K562 (cell line): ENCODE measurements around the gene ACAD10. TPM values are rescaled to one million over a fixed set of nuclear protein-coding genes. Genes with fewer than 3 reads are reported as not detected.
A peak's percentile ranks its signal among the peaks of the same experiment; 100 is the strongest.

Source experiments
- ATAC-seq: fragments of 200-7000 bp; cut with Tn5 transposase; 3 replicates; pipeline ENCODE4 v1.9.1; 2020; ENCODE audit warnings: moderate library complexity
- BruUV-seq: library from RNA; stranded (reverse); fragments of 400-500 nt; replicated peaks from 2 replicates; lab custom pipeline; 2021; lab: Mats Ljungman, UMichigan
- CTCF ChIA-PET: fragments of 300-600 bp; formaldehyde crosslinking; extraction: SDS; loops from one replicate; lab custom pipeline; 2021; ENCODE audit warnings: low intra/inter-chr PET ratio; lab: Yijun Ruan, JAX
- POLR2A ChIA-PET: fragments of 300-600, 350-650 bp; sonication (Branson Sonifier 250); formaldehyde crosslinking; extraction: SDS; loops from one replicate; lab custom pipeline; 2021; ENCODE audit warnings: antibody characterized with exemption, inconsistent platforms; lab: Yijun Ruan, JAX
- DNase-seq, 4 experiments: peaks; one replicate each; pipeline versions ENCODE4 v3.0.0 to v3.0.0-alpha.2; 2011 to 2018; ENCODE audit warnings: low spot score in 3 of 4, mixed read lengths in 3 of 4; ENCODE audit errors: extremely low read depth in 1 of 4
- FAIRE-seq: peaks from 2 replicates; lab custom pipeline; 2011; peaks lifted over from hg19 to GRCh38; lab: Jason Lieb, UNC
- H2AFZ ChIP-seq: 2 replicates; pipeline ENCODE4 v1.6.0; 2011; ENCODE audit warnings: low read depth, low read length, control low read depth, inconsistent platforms
- H3K27ac ChIP-seq: fragments of 200-600 bp; 3 replicates; pipeline ENCODE4 v1.8.0; 2011; ENCODE audit warnings: low read depth, mild to moderate bottlenecking, control low read depth, inconsistent platforms, low read length, moderate library complexity, mixed read lengths; ENCODE audit errors: extremely low read depth
- H3K27me3 ChIP-seq, 2 experiments: fragments of 300-600 bp in 1 of 2; 2 replicates in 1 of 2; 3 replicates in 1 of 2; pipeline versions ENCODE4 v1.6.0 to v1.8.0; 2011; ENCODE audit warnings: inconsistent platforms in 2 of 2, low read length in 2 of 2, mild to moderate bottlenecking in 1 of 2, mixed read lengths in 1 of 2, moderate library complexity in 1 of 2; ENCODE audit not compliant: control insufficient read depth in 2 of 2, insufficient read depth in 2 of 2
- H3K36me3 ChIP-seq: fragments of 300-600 bp; 3 replicates; pipeline ENCODE4 v1.8.0; 2011; ENCODE audit warnings: mild to moderate bottlenecking, low read length, inconsistent platforms; ENCODE audit not compliant: control insufficient read depth, insufficient read depth
- H3K4me1 ChIP-seq, 2 experiments: fragments of 200-600 bp in 1 of 2; replicated peaks in 1 of 2; 2 replicates in 1 of 2; 3 replicates in 1 of 2; pipeline versions ENCODE4 v1.5.1 to v1.8.0; 2011; ENCODE audit warnings: inconsistent platforms in 2 of 2, low read length in 2 of 2, mild to moderate bottlenecking in 1 of 2, mixed read lengths in 1 of 2, moderate library complexity in 1 of 2; ENCODE audit not compliant: control insufficient read depth in 2 of 2, insufficient read depth in 2 of 2
- H3K4me2 ChIP-seq: 2 replicates; pipeline ENCODE4 v1.6.1; 2011; ENCODE audit warnings: low read length, control low read depth, inconsistent platforms, mixed read lengths; ENCODE audit not compliant: insufficient read depth
- H3K4me3 ChIP-seq: fragments of 200-600 bp; sonication (generic), shearing (Covaris generic); 2 replicates; pipeline ENCODE4 v1.5.1; 2016; ENCODE audit warnings: control low read depth, inconsistent platforms
- H3K79me2 ChIP-seq: fragments of 200-600 bp; 3 replicates; pipeline ENCODE4 v1.8.0; 2011; ENCODE audit warnings: low read length, inconsistent platforms; ENCODE audit not compliant: control insufficient read depth, insufficient read depth
- H3K9ac ChIP-seq, 2 experiments: 2 replicates each; pipeline versions ENCODE4 v1.6.0 to v1.6.1; 2011; ENCODE audit warnings: low read depth in 2 of 2, low read length in 2 of 2, control low read depth in 1 of 2, inconsistent platforms in 1 of 2, mild to moderate bottlenecking in 1 of 2, mixed read lengths in 1 of 2; ENCODE audit not compliant: insufficient read depth in 1 of 2
- H3K9me1 ChIP-seq: one replicate; pipeline ENCODE4 v1.6.0; 2011; ENCODE audit warnings: inconsistent platforms, mild to moderate bottlenecking, low read length, moderate library complexity; ENCODE audit not compliant: control insufficient read depth, insufficient read depth
- H3K9me3 ChIP-seq: replicated peaks from 2 replicates; pipeline ENCODE4 v1.5.1; 2011; ENCODE audit warnings: low read depth, low read length, inconsistent platforms; ENCODE audit not compliant: control insufficient read depth, insufficient read depth
- H4K20me1 ChIP-seq: replicated peaks from 2 replicates; pipeline ENCODE4 v1.6.1; 2011; ENCODE audit warnings: low read length, inconsistent platforms, mixed read lengths; ENCODE audit not compliant: control insufficient read depth, insufficient read depth
- DDX20 ChIP-seq: fragments of 450-650 bp; IDR thresholded peaks from 2 replicates; pipeline ENCODE4 v1.6.1; 2016; ENCODE audit warnings: missing genetic modification characterization, low read depth, mild to moderate bottlenecking, missing compliant biosample characterization, moderate library complexity
- NFIC ChIP-seq: fragments of 450-650 bp; IDR thresholded peaks from 2 replicates; pipeline ENCODE4 v1.6.1; 2017; ENCODE audit warnings: mild to moderate bottlenecking, inconsistent platforms
- NFIX ChIP-seq: fragments of 250-450 bp; sonication (Bioruptor Pico); IDR thresholded peaks from 2 replicates; pipeline ENCODE4 v1.4.0; 2020; ENCODE audit warnings: low read depth, mild to moderate bottlenecking, moderate library complexity
- NONO ChIP-seq, 2 experiments: fragments of 200-400 bp in 1 of 2; fragments of 450-650 bp in 1 of 2; formaldehyde crosslinking in 1 of 2; IDR thresholded peaks; 2 replicates each; pipeline ENCODE4 v1.6.1; 2017; ENCODE audit warnings: low read depth in 2 of 2, mild to moderate bottlenecking in 2 of 2, moderate library complexity in 2 of 2, low read length in 1 of 2
- RBM34 ChIP-seq: fragments of 200-400 bp; formaldehyde crosslinking; IDR thresholded peaks from 2 replicates; pipeline ENCODE4 v1.6.1; 2018; ENCODE audit warnings: low read length, borderline replicate concordance; ENCODE audit not compliant: insufficient read depth
- RFX7 ChIP-seq: fragments of 250-450 bp; sonication (Bioruptor Pico); IDR thresholded peaks from 2 replicates; pipeline ENCODE4 v1.5.1; 2021; ENCODE audit warnings: mild to moderate bottlenecking
- RHOXF2B ChIP-seq: fragments of 250-450 bp; sonication (Bioruptor Pico); conservative IDR thresholded peaks from 2 replicates; pipeline ENCODE4 v1.5.1; 2021
- TAF1 ChIP-seq: IDR thresholded peaks from 2 replicates; pipeline ENCODE4 v1.6.1; 2011; ENCODE audit warnings: mild to moderate bottlenecking, low read length, moderate library complexity; ENCODE audit not compliant: insufficient read depth, control insufficient read depth, severe bottlenecking; ENCODE audit errors: extremely low read depth
- U2AF1 ChIP-seq: fragments of 200-400 bp; formaldehyde crosslinking; optimal IDR thresholded peaks from 2 replicates; pipeline ENCODE3; 2017; ENCODE audit warnings: mild to moderate bottlenecking, low read depth, low read length, moderate library complexity
- ZNF239 ChIP-seq: fragments of 250-450 bp; sonication (Bioruptor Pico); IDR thresholded peaks from 2 replicates; pipeline ENCODE4 v1.4.0; 2020; ENCODE audit warnings: mild to moderate bottlenecking
- ZNF551 ChIP-seq: fragments of 250-450 bp; sonication (Bioruptor Pico); IDR thresholded peaks from 2 replicates; pipeline ENCODE4 v1.5.0; 2021; ENCODE audit warnings: mild to moderate bottlenecking, moderate library complexity
- ZNF717 ChIP-seq: fragments of 250-450 bp; sonication (Bioruptor Pico); IDR thresholded peaks from 2 replicates; pipeline ENCODE4 v1.5.0; 2021
- ZSCAN29 ChIP-seq: fragments of 450-650 bp; IDR thresholded peaks from 2 replicates; pipeline ENCODE4 v1.6.1; 2017
- WGBS: fragments of 100-300 bp; shearing (Covaris generic); methylation state at CpG from one replicate; pipeline ENCODE4 v1.1.6; 2016; ENCODE audit warnings: low coverage, mixed read lengths; ENCODE audit not compliant: insufficient coverage; ENCODE audit errors: missing lambda C conversion rate; 5-methylcytosine and 5-hydroxymethylcytosine counted together
- in situ Hi-C: fragments of 300-500 bp; cut with MboI; formaldehyde crosslinking; loops from 4 replicates; pipeline ENCODE4 v1.15.0; 2018; ENCODE audit warnings: inconsistent platforms, mixed read lengths
- intact Hi-C: fragments of 100-400 bp; cut with micrococcal nuclease; formaldehyde crosslinking; loops from 2 replicates; pipeline ENCODE4 v1.14.2; 2022
- polyA plus RNA-seq, 8 experiments: library from polyadenylated mRNA; depleted of rRNA in 4 of 8; stranded (reverse) in 5 of 8; unstranded in 3 of 8; fragments of >200 nt; fragmentation: Nextera tagmentation in 2 of 8; fragmentation: Illumina TruSeq in 1 of 8; extraction: Ambion mirVana in 2 of 8; extraction: Trizol in 1 of 8; gene quantifications; 2 replicates each; pipeline versions ENCODE4 v1.2.1 to v1.2.3, GENCODE V29; 2011 to 2014; ENCODE audit warnings: inconsistent platforms in 1 of 8, missing spikeins in 1 of 8
- total RNA-seq, 7 experiments: library from RNA; depleted of rRNA in 6 of 7; stranded (reverse); fragments of >200 nt in 6 of 7; fragmentation: Illumina TruSeq in 2 of 7; extraction: Trizol in 2 of 7; gene quantifications; 2 replicates each; pipeline versions ENCODE4 v1.2.1 to v1.2.3, GENCODE V29; 2011 to 2021; ENCODE audit warnings: low replicate concordance in 1 of 7
- TF ChIP-seq, protein P1 (sequence below): fragments of 250-450 bp; sonication (Bioruptor Pico); IDR thresholded peaks from 2 replicates; pipeline ENCODE4 v1.4.0; 2020
- TF ChIP-seq, protein P2 (sequence below): fragments of 250-450 bp; sonication (Bioruptor Pico); IDR thresholded peaks from 2 replicates; pipeline ENCODE4 v1.6.1; 2021; ENCODE audit warnings: mild to moderate bottlenecking

Gene ACAD10
- total and polyA plus RNA-seq, 9 of the 15 experiments (the other 6 are each of a cell fraction or from before 2014, with no cell fraction given), result 2.3 to 19.2 (median 12.0) TPM

DNA sequence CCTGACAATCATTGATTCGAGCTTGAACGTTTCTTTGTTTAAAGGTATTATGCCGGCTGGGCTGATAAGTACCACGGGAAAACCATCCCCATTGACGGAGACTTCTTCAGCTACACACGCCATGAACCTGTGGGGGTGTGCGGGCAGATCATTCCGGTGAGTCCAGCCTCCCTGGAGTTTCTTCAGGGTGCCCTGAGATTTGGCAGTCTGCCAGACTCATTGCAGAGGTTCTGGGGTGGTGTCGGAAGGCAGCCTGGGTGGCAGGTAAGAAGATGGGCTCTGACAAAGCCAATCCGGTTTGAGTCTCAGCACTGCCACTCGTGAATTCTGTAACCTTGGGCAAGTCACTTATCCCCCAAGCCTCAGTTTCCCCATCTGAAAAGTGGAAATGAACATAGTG, 103.9 kb downstream of the ACAD10 start:
- H2AFZ ChIP-seq, result no peak overlapping the region
- no peak for FAIRE-seq
- POLR2A ChIA-PET, result interaction anchor here (0.9 kb wide), 1 partner anchor 10 kb away, joined by 3 read pairs; no protein-coding TSS in a partner anchor
- no peaks in the 10 kb centered on the region; a peak in 1 of 5 replicates for H3K27me3 ChIP-seq
- H3K4me3 ChIP-seq, result no peak overlapping the region
- 67% methylated on average over 9 of the region's 11 CpGs for WGBS
- no peak for DNase-seq
- H3K4me2 ChIP-seq, result no peak overlapping the region
- peaks cover 2% of the 10 kb centered on the region for H3K9me1 ChIP-seq
- H3K79me2 ChIP-seq, result no peaks in the 10 kb centered on the region
- ATAC-seq, result no peak
- BruUV-seq, result no TSS peak
- H4K20me1 ChIP-seq, result no peaks in the 10 kb centered on the region
- intact Hi-C loops, result loop anchor here (2.0 kb wide), 1 partner anchor 37 kb away; no protein-coding TSS in a partner anchor
- H3K9ac ChIP-seq, result no peak overlapping the region
- H3K27ac ChIP-seq, result no peak overlapping the region
- no peaks in the 10 kb centered on the region for H3K9me3 ChIP-seq
- H3K36me3 ChIP-seq, result peaks cover 15% of the 10 kb centered on the region; the same call in 2 of the 3 replicates
- TF ChIP-seq RFX7 (CRISPR knock-in tag) (no peak), NFIC (peak; percentile 95), U2AF1 (no peak), NFIX (CRISPR knock-in tag) (peak; percentile 78), ZNF551 (CRISPR knock-in tag) (no peak)
- in situ Hi-C loops, result no loop called here
- H3K4me1 ChIP-seq, result peaks cover 0 to 20% of the 10 kb centered on the region in 2 experiments; a peak in 4 of 5 replicates
- CTCF ChIA-PET, result no interaction called here

DNA sequence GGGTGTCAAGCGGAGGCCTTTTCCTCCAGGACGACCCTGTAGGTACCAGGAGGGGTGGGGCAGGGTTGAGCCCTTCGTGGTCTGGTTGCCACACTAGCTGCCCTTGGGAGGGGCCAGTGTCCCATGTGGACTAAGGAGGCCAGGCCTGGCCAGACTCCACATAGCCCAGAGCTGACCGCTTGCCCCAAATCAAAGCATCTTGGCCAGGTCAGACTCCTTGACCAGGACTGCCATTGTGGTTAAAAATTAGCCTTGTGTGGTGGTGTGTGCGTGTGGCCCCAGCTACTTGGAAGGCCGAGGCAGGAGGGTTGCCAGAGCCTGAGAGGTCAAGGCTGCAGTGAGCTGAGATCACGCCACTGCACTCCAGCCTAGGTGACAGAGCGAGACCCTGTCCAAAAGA, 105.7 kb downstream of the ACAD10 start:
- POLR2A ChIA-PET, result interaction anchor here (0.7 to 1.2 kb wide), 5 partner anchors 9 to 23 kb away, joined by 3 to 4 read pairs (median 3); no protein-coding TSS in a partner anchor

More for the DNA sequence above, 105.7 kb downstream of the ACAD10 start:
- DNase-seq (no peak), ATAC-seq (no peak), FAIRE-seq (no peak)
- no peaks in the 10 kb centered on the region for H3K9me3 ChIP-seq
- CTCF ChIA-PET, result no interaction called here
- no TSS peak for BruUV-seq
- TF ChIP-seq TAF1 (no peak), ZNF239 (no peak), DDX20 (tag) (no peak), RBM34 (no peak), RHOXF2B (CRISPR knock-in tag) (no peak), NONO (IDR thresholded peaks at IDR 0.05; ENCODE audit: low read depth in 2 of 2, low read length in 1 of 2) (no peak), ZSCAN29 (no peak), ZNF717 (CRISPR knock-in tag) (no peak)
- TF ChIP-seq, protein P1, sequence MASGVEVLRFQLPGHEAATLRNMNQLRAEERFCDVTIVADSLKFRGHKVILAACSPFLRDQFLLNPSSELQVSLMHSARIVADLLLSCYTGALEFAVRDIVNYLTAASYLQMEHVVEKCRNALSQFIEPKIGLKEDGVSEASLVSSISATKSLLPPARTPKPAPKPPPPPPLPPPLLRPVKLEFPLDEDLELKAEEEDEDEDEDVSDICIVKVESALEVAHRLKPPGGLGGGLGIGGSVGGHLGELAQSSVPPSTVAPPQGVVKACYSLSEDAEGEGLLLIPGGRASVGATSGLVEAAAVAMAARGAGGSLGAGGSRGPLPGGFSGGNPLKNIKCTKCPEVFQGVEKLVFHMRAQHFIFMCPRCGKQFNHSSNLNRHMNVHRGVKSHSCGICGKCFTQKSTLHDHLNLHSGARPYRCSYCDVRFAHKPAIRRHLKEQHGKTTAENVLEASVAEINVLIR (CRISPR knock-in tag), result no peak
- TF ChIP-seq, protein P2, sequence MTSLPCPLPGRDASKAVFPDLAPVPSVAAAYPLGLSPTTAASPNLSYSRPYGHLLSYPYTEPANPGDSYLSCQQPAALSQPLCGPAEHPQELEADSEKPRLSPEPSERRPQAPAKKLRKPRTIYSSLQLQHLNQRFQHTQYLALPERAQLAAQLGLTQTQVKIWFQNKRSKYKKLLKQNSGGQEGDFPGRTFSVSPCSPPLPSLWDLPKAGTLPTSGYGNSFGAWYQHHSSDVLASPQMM (CRISPR knock-in tag), result no peak
- peak overlapping the region; percentile 82; the same call in 1 of the 2 replicates for H2AFZ ChIP-seq
- H3K9me1 ChIP-seq, result peaks cover 2% of the 10 kb centered on the region
- 75% methylated on average over 8 of the region's 8 CpGs for WGBS
- H3K36me3 ChIP-seq, result peaks cover 15% of the 10 kb centered on the region; the same call in 2 of the 3 replicates
- no peak overlapping the region for H3K4me2 ChIP-seq
- H4K20me1 ChIP-seq, result no peaks in the 10 kb centered on the region
- no peaks in the 10 kb centered on the region for H3K79me2 ChIP-seq
- in situ Hi-C loops (no loop called here), intact Hi-C loops (no loop called here)
- H3K9ac ChIP-seq, result peak overlapping the region; percentile 0 to 75; a peak in 2 of 4 replicates
- peaks cover 0 to 20% of the 10 kb centered on the region in 2 experiments; a peak in 4 of 5 replicates for H3K4me1 ChIP-seq
- H3K4me3 ChIP-seq, result no peak overlapping the region
- no peak overlapping the region for H3K27ac ChIP-seq
- H3K27me3 ChIP-seq, result no peaks in the 10 kb centered on the region; a peak in 1 of 5 replicates
